Cortex of kidney (tissue), 1 donor: ENCODE measurements around the gene GDI2.
"Not testable (repeated sequence)": the region's sequence is repeated elsewhere in the genome, so short reads cannot be mapped to it uniquely, and the experiment has no call there.

Experiments
- DNase-seq: peaks from one replicate; lab custom pipeline; 2025; lab: John Stamatoyannopoulos, UW

The GDI2 gene

DNA sequence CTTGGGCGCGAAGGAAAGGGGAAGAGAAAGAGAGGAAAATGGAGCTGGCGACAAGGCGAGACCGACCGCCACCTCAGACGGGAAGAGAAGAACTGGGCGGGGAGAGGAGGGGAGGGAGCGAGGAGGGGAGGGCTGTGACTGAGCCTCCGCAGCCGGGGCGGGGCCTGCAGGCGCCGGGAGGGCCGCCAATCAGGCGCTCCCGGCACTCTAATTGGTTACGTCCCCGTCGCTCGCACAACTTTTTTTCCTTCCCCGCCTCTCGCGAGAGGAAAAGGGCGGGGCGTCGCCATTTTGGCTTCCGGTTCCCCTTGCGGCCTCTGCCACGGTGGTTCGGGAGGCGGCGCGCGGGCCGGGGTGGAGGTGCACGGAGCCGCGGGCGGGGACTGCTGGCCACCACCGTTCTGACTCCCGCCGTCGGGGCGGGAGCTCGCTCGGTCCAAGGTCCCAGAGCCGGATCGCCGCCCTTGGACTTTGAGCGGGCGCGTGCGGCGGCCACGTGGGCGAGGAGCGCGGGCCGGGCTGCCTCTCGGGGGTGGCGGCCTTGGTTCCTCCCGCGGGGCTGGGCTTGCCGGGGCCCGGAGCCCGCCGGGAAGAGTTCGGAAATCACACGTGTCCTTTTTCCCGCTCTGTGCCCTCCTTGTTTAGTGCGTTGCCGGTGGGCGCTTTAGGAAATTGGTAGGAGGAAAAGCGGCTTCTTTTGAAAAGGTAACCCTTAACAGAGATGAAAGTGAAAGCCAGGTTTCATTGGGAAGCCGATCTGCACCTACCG lies at the start of gene GDI2:
GDI2 (minus strand) TSS at position 94 of the 769 bp plus-strand sequence. CDS start 176 bp downstream, outside the sequence.
- DNase-seq, result peak; percentile 85

GRCh38 chr10:5862360-5862961 lies 49.2 kb upstream of the GDI2 start:
- DNase-seq, result no peak

DNA sequence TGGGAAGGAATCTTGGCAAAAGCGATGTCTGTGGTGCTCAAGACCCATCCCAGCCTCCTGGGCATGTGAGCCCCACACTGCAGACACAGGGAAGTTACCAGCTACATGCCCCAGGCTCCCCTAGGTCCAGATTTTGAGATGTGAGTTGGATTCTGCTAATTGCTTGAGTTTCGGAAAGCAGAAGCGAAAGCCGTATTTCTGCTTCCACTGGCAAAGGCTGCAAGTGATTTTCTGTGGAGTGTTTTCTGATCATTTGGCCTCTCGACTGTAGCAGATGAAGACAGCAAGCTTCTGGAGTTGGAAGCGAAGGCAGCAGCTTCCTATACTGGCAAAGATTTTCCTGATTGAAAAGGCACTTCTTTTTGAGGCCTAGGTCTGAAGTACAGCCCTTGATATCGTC lies 46.8 kb upstream of the GDI2 start:
- no peak for DNase-seq

DNA sequence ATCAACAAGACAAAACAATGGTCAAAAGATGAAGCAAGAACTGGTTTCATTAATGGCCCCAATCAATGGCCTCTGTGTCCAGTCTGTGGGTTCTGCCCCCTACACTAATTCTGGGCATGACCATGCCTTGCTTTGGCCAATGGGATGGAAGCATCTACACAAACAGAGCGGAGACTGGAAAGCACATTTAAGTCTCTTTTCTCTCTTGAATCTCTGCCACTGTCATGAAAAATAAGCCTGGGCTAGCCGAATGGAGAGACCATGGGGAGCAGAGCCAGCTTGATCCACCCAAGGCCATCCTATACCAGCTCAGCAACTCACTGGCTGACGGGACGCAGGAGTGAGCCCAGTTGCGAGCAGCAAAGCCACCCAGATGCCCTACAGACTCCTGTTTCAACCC lies 45.6 kb upstream of the GDI2 start:
- no peak for DNase-seq

GRCh38 chr10:5856701-5857004 lies 43.4 kb upstream of the GDI2 start:
- DNase-seq, result no peak

- DNase-seq, result no peak
These were observed 42.9 kb upstream of the GDI2 start for GRCh38 chr10:5855979-5856700.

DNA sequence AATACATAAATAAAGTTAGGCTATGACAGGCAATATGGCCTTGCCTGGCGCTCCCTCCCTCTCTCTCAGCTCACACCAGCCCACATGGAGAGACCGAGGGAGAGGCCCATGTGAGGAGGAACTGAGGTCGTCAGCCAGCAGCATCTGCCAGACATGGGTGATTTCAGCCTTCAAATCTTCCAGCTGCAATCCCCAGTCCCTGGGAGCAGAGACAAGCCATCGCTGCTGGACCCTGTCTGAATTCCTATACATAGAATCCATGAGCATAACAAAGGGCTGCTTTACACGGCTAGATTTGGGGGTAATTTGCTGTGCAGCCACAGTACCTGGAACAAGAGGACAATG lies 40.9 kb upstream of the GDI2 start:
- no peak for DNase-seq

DNA sequence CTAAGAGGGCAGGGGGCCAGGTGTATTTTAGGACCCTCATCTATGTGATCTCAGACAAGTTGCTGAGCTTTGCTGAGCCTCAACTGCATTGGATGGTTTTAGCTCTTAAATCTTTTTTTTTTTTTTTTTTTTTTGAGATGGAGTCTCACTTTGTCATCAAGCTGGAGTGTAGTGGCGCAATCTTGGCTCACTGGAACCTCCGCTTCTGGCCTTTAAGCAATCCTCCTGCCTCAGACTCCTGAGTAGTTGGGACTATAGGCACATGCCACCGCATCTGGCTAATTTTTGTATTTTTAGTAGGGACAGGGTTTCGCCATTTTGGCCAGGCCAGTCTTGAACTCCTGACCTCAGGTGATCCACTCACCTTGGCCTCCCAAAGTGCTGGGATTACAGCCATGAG lies 33.4 kb upstream of the GDI2 start:
- DNase-seq, result not testable (repeated sequence)

- no peak for DNase-seq
These were observed 31.3 kb upstream of the GDI2 start for GRCh38 chr10:5844345-5845055.

- DNase-seq, result no peak
These were observed 30.6 kb upstream of the GDI2 start for GRCh38 chr10:5843686-5844344.

DNA sequence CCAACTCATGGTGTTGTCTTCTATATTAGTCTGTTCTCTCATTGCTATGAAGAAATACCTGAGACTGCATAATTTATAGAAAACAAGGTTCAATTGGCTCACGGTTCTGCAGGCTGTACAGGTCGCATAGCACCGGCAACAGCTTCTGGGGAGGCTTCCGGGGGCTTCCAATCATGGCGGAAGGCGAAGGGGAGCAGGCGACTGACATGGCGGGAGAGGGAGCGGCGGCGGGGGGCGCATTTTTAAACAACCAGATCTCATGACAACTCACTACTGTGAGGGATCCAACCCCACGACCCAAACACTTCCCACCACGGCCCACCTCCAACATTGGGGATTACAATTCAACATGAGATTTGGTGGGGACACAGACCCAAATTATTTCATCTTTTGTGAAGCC lies 28.7 kb upstream of the GDI2 start:
- no peak for DNase-seq

- DNase-seq, result no peak
These were observed 27.4 kb upstream of the GDI2 start for GRCh38 chr10:5840314-5841307.

DNA sequence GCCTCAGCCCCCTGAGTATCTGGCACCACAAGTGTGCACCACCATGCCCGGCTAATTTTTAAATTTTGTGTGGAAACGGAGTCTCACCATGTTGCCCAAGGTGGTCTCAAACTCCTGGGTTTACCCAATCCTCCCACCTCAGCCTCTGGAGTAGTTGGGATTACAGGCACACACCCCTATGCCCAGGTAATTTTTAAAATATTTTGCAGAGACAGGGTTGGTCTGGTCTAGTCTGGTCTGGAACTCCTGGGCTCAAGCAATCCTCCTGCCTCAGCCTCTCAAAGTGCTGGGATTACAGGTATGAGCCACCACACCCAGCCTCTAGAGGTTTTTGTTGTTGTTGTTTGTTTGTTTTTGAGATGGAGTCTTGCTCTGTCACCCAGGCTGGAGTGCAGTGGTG lies 22.9 kb upstream of the GDI2 start:
- not testable (repeated sequence) for DNase-seq

DNA sequence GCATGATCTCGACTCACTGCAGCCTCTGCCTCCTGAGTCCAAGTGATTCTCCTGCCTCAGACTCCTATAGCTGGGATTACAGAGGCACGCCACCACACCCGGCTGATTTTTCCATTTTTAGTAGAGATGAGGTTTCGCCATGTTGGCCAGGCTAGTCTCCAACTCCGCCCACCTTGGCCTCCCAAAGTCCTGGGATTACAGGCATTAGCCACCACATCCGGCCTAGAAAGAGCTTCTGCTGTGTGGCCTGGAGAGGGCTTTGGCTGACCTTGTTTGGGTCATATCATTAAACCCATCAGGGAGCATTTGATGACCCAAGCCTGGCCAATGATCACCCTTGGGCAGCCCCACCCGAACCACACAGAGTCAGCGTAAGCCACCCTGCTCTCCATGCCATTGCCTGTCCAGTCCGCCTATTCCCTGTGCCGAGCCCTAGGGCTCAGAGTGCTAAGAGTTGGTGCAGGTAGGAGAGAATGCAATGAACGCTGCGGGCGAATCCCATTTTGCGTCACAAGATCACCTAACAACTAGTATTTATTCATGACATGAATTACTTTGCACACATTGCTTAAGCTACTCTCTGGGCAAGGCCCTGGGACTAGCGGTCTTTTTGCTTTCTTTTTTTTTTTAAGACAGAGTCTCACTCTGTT lies 22.3 kb upstream of the GDI2 start:
- no peak for DNase-seq

GRCh38 chr10:5833814-5834213 lies 20.6 kb upstream of the GDI2 start:
- no peak for DNase-seq

- DNase-seq, result no peak
These were observed 19.7 kb upstream of the GDI2 start for GRCh38 chr10:5832946-5833345.

DNA sequence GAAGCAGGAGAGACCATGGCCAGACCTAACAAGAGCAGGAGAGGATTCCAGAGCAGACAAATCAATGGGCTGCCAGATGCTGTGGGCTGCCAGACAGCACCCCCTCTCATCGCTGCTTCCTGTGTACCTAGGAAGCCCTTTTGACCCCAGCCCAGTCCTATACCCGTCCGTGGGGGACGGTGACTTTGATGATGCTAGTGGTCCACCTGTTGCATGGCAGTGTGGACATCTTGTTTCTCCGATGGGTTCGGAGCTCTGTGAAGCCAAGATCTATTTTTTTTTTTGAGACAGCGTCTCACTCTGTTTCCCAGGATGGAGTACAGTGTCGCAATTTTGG lies 18.2 kb upstream of the GDI2 start:
- no peak for DNase-seq

DNA sequence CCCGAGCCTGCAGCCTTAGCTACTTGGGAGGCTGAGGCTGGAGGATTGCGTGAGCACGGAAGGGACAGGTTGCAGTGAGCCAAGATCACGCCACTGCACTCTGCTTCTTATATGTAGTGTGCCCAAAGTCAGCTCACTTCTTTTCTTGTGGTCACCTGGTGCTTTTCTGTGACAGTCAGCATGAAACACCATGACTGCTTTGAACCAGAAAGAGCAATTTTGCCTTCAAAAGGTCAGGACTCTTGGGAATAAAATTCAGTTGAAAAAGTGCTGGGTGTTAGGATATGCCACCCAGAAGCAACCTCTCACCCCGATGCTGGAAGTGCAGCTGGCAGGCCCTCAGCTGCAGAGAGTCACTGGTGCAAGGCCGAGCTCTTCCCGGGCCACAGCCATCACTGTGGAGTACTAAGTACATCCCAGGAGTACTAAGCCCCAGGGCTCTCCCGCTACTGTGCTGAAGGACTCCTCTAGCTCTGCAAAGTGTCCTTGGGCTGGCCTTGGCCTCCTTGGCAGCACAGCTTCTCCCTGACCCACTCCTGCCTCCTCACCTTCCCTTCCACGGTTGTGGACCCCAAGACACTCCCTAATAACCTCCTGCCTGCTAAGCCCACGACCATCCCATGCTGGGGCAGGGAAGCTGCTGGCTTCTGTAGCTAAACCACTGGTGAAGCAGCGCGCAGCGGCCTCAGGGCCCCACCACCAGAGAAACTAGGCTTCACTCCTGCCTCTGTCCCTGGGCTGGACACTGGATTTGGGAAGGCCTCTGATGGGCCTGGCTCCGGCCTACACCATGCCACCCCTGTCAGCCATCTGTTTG lies 17.6 kb upstream of the GDI2 start:
- no peak for DNase-seq

- no peak for DNase-seq
These were observed 16.0 kb upstream of the GDI2 start for GRCh38 chr10:5829267-5829666.

- no peak for DNase-seq
These were observed 15.5 kb upstream of the GDI2 start for GRCh38 chr10:5828725-5829124.
